Caco-2 (cell line): ENCODE measurements around the gene BICDL2. TPM values are rescaled to one million over a fixed set of nuclear protein-coding genes. Genes with fewer than 3 reads are reported as not detected.

Experiments
- BruUV-seq: library from RNA; stranded (reverse); fragments of 400-500 nt; replicated peaks from 2 replicates; lab custom pipeline; 2021; lab: Mats Ljungman, UMichigan
- CTCF ChIA-PET: fragments of 300-600 bp; sonication (Branson Sonifier 250); formaldehyde crosslinking; loops from one replicate; lab custom pipeline; 2022; ENCODE audit warnings: antibody characterized with exemption; lab: Charles Lee
- POLR2A ChIA-PET: fragments of 300-600 bp; sonication (Branson Sonifier 250); formaldehyde crosslinking; loops from one replicate; lab custom pipeline; 2022; ENCODE audit warnings: antibody characterized with exemption; lab: Charles Lee
- DNase-seq, 2 experiments: peaks; one replicate each; pipeline versions ENCODE4 v3.0.0 to v3.0.0-alpha.2; 2020 to 2022
- H3K27me3 ChIP-seq: replicated peaks from 2 replicates; pipeline ENCODE4 v1.6.0; 2011; ENCODE audit warnings: low read length; ENCODE audit not compliant: control insufficient read depth, insufficient read depth
- H3K36me3 ChIP-seq: 2 replicates; pipeline ENCODE4 v1.5.1; 2011; ENCODE audit warnings: low read length; ENCODE audit not compliant: control insufficient read depth, insufficient read depth
- H3K4me1 ChIP-seq: fragments of 250-450 bp; sonication (Bioruptor Pico); 2 replicates; pipeline ENCODE4 v1.5.1; 2020; ENCODE audit warnings: mild to moderate bottlenecking
- H3K4me3 ChIP-seq: 2 replicates; pipeline ENCODE4 v1.5.1; 2011; ENCODE audit warnings: low read depth, mild to moderate bottlenecking, control low read depth, low read length
- H3K9me3 ChIP-seq: fragments of 250-450 bp; sonication (Bioruptor Pico); 2 replicates; pipeline ENCODE4 v1.5.1; 2020; ENCODE audit warnings: mild to moderate bottlenecking, moderate library complexity
- H3K27ac Mint-ChIP-seq: one replicate; pipeline ENCODE4 v1.8.0; 2022; ENCODE audit warnings: mixed read lengths; ENCODE audit not compliant: unreplicated experiment
- H3K27me3 Mint-ChIP-seq: one replicate; pipeline ENCODE4 v1.8.0; 2022; ENCODE audit warnings: mixed read lengths; ENCODE audit not compliant: insufficient read depth, unreplicated experiment
- H3K36me3 Mint-ChIP-seq: one replicate; pipeline ENCODE4 v1.8.0; 2022; ENCODE audit warnings: mild to moderate bottlenecking, mixed read lengths; ENCODE audit not compliant: insufficient read depth, unreplicated experiment
- H3K4me1 Mint-ChIP-seq: one replicate; pipeline ENCODE4 v1.8.0; 2022; ENCODE audit warnings: low read depth, mixed read lengths; ENCODE audit not compliant: unreplicated experiment
- H3K4me3 Mint-ChIP-seq: one replicate; pipeline ENCODE4 v1.8.0; 2022; ENCODE audit warnings: mild to moderate bottlenecking, moderate library complexity, mixed read lengths; ENCODE audit not compliant: unreplicated experiment
- H3K9me3 Mint-ChIP-seq: one replicate; pipeline ENCODE4 v1.8.0; 2022; ENCODE audit warnings: mixed read lengths; ENCODE audit not compliant: unreplicated experiment
- intact Hi-C: fragments of 100-400 bp; cut with micrococcal nuclease; formaldehyde crosslinking; loops from one replicate; pipeline ENCODE4 v1.10.0; 2022; ENCODE audit not compliant: unreplicated experiment
- total RNA-seq: library from RNA; stranded (reverse); gene quantifications from 2 replicates; pipeline ENCODE4 v1.2.3, GENCODE V29; 2022
- TF ChIP-seq, protein P1 (sequence below), 2 experiments: fragments of 200-600 bp in 1 of 2; IDR thresholded peaks; 1 replicate in 1 of 2; 2 replicates in 1 of 2; pipeline versions ENCODE4 v1.5.1 to v1.8.0; 2011 to 2022; ENCODE audit warnings: antibody characterized with exemption in 1 of 2, control low read depth in 1 of 2, inconsistent platforms in 1 of 2, low read depth in 1 of 2, low read length in 1 of 2, mild to moderate bottlenecking in 1 of 2, moderate library complexity in 1 of 2; ENCODE audit not compliant: insufficient read depth in 1 of 2, severe bottlenecking in 1 of 2, unreplicated experiment in 1 of 2

BICDL2 gene
- total RNA-seq, 1 experiment from 2014 or later: 10.6 TPM

DNA sequence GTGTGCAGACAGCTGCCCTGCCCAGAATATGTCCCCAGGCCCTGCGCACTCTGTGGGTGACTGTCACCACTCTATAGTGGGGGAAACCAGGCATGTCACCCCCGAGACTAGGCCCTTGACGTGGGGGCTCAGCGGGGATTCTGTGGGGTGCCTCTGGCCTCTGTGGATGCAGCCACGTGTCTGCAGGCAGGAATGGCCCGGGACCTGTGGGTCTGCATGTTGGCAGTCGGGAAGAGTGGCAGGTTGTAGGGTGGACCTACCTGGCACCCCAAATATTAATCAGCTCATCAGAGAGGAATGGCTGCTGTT, 29.6 kb upstream of the BICDL2 start:
- Mint-ChIP-seq H3K36me3 (peaks cover 13% of the 10 kb centered on the region), H3K4me3 (peak overlapping the region; percentile 78), H3K4me1 (peaks cover under 1% of the 10 kb centered on the region), H3K27me3 (no peaks in the 10 kb centered on the region), H3K27ac (peak overlapping the region; percentile 79), H3K9me3 (no peaks in the 10 kb centered on the region)
- TF ChIP-seq, protein P1, sequence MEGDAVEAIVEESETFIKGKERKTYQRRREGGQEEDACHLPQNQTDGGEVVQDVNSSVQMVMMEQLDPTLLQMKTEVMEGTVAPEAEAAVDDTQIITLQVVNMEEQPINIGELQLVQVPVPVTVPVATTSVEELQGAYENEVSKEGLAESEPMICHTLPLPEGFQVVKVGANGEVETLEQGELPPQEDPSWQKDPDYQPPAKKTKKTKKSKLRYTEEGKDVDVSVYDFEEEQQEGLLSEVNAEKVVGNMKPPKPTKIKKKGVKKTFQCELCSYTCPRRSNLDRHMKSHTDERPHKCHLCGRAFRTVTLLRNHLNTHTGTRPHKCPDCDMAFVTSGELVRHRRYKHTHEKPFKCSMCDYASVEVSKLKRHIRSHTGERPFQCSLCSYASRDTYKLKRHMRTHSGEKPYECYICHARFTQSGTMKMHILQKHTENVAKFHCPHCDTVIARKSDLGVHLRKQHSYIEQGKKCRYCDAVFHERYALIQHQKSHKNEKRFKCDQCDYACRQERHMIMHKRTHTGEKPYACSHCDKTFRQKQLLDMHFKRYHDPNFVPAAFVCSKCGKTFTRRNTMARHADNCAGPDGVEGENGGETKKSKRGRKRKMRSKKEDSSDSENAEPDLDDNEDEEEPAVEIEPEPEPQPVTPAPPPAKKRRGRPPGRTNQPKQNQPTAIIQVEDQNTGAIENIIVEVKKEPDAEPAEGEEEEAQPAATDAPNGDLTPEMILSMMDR (IDR thresholded peaks at IDR 0.05; ENCODE audit: insufficient read depth in 1 of 2, low read depth in 1 of 2, low read length in 1 of 2, severe bottlenecking in 1 of 2, unreplicated experiment in 1 of 2): no peak
- POLR2A ChIA-PET: no interaction called here
- CTCF ChIA-PET: no interaction called here
- Histone ChIP-seq H3K4me3 (peak overlapping the region; percentile 49), H3K27me3 (no peaks in the 10 kb centered on the region), H3K9me3 (no peaks in the 10 kb centered on the region), H3K4me1 (peaks cover 16% of the 10 kb centered on the region), H3K36me3 (no peaks in the 10 kb centered on the region)
- intact Hi-C loops: no loop called here
- DNase-seq: no peak
- no TSS peak for BruUV-seq

DNA sequence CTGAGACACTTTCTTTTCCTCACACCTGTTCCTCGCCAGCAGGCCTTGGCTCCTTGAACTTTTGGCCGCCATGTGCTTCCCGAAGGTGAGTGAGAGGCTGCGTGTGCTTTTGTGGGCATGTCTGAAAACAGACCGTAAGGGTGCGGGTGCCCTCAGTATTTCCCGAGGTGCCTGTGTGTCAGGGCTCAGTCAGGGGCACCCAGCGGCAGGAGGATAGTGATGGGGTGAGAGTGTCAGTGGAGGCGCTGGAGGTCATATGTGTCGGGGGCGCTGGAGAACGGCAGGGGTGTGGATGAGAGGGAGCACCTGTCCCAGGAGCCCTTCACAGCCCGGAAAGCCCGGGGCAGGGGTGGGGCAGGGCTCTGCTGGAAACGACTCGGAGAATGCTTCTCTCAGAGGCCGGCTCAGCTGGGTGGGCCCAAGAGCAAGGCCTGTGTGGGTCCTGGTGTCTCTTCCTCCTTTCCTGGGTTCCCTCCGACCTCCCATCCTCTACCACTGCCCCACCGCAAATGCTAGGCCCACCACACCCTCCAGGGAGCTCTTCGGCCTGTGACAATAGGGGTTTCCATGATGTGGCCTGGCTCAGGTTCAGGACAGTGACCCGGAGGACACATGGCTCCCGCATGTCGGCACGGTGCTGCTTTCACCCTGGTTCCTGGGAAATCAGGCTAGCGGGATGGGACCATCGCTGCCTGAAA, 29.1 kb upstream of the BICDL2 start:
- H3K27ac Mint-ChIP-seq: peak overlapping the region; percentile 79
- no peaks in the 10 kb centered on the region for H3K4me1 Mint-ChIP-seq
- H3K4me3 ChIP-seq: peak overlapping the region; percentile 49
- H3K4me1 ChIP-seq: peaks cover 16% of the 10 kb centered on the region
- TSS peak; percentile 49 for BruUV-seq
- no peaks in the 10 kb centered on the region for H3K9me3 Mint-ChIP-seq
- no peaks in the 10 kb centered on the region for H3K27me3 Mint-ChIP-seq
- H3K36me3 Mint-ChIP-seq: peaks cover 13% of the 10 kb centered on the region
- TF ChIP-seq, protein P1 (IDR thresholded peaks at IDR 0.05; ENCODE audit: insufficient read depth in 1 of 2, low read depth in 1 of 2, low read length in 1 of 2, severe bottlenecking in 1 of 2, unreplicated experiment in 1 of 2): no peak
- ChIA-PET POLR2A (interaction anchor here (0.7 kb wide), 1 partner anchor 62 kb away, joined by 3 read pairs; no protein-coding TSS in a partner anchor), CTCF (no interaction called here)
- peak in 1 of 2 experiments; percentile 30 for DNase-seq
- H3K27me3 ChIP-seq: no peaks in the 10 kb centered on the region
- no peaks in the 10 kb centered on the region for H3K36me3 ChIP-seq
- H3K9me3 ChIP-seq: no peaks in the 10 kb centered on the region
- H3K4me3 Mint-ChIP-seq: peak overlapping the region; percentile 78
- intact Hi-C loops: no loop called here

GRCh38 chr16:3065069-3065741, 28.5 kb upstream of the BICDL2 start, which contains the start of gene IL32:
Gene IL32 (plus strand): TSS chr16:3065640. CDS start chr16:3065812, 172 bp downstream.
- no TSS peak for BruUV-seq
- POLR2A ChIA-PET: interaction anchor here (0.6 to 0.8 kb wide), 3 partner anchors 54 to 312 kb away, joined by 3 to 6 read pairs (median 3); no protein-coding TSS in a partner anchor
- Histone ChIP-seq H3K36me3 (no peaks in the 10 kb centered on the region), H3K4me1 (peaks cover 22% of the 10 kb centered on the region), H3K27me3 (no peaks in the 10 kb centered on the region), H3K9me3 (no peaks in the 10 kb centered on the region), H3K4me3 (peak within 1 kb of the TSS; percentile 49)
- Mint-ChIP-seq H3K4me3 (peak within 1 kb of the TSS; percentile 78), H3K4me1 (no peaks in the 10 kb centered on the region), H3K27me3 (no peaks in the 10 kb centered on the region), H3K36me3 (peaks cover 13% of the 10 kb centered on the region), H3K9me3 (no peaks in the 10 kb centered on the region), H3K27ac (peak within 1 kb of the TSS; percentile 79)
- DNase-seq: peak; percentile 81 to 89
- TF ChIP-seq, protein P1 (IDR thresholded peaks at IDR 0.05; ENCODE audit: insufficient read depth in 1 of 2, low read depth in 1 of 2, low read length in 1 of 2, severe bottlenecking in 1 of 2, unreplicated experiment in 1 of 2): no peak
- intact Hi-C loops: no loop called here
- CTCF ChIA-PET: no interaction called here
